Ishikawa (cell line): ENCODE results near the gene TLNRD1.
A peak's percentile ranks its signal among the peaks of the same experiment; 100 is the strongest.

Experiments
- CEBPB ChIP-seq: IDR thresholded peaks from 2 replicates; pipeline ENCODE4 v1.6.1; 2012
- CREB1 ChIP-seq: IDR thresholded peaks from 2 replicates; pipeline ENCODE4 v1.6.1; 2012; ENCODE audit warnings: low read depth
- EGR1 ChIP-seq: IDR thresholded peaks from 2 replicates; pipeline ENCODE4 v1.6.1; 2012
- EP300 ChIP-seq: IDR thresholded peaks from 2 replicates; pipeline ENCODE4 v1.6.1; 2012; ENCODE audit warnings: borderline replicate concordance
- FOXM1 ChIP-seq: IDR thresholded peaks from 2 replicates; pipeline ENCODE4 v1.6.1; 2012; ENCODE audit warnings: low read depth, borderline replicate concordance
- NFIC ChIP-seq: IDR thresholded peaks from 2 replicates; pipeline ENCODE4 v1.6.1; 2012
- RAD21 ChIP-seq: IDR thresholded peaks from 2 replicates; pipeline ENCODE4 v1.6.1; 2012; ENCODE audit warnings: low read depth
- TAF1 ChIP-seq: IDR thresholded peaks from 2 replicates; pipeline ENCODE4 v1.6.1; 2012; ENCODE audit warnings: low read depth, mild to moderate bottlenecking
- TCF12 ChIP-seq: IDR thresholded peaks from 2 replicates; pipeline ENCODE4 v1.6.1; 2012; ENCODE audit warnings: low read depth
- TEAD4 ChIP-seq: IDR thresholded peaks from 2 replicates; pipeline ENCODE4 v1.6.1; 2012
- YY1 ChIP-seq: IDR thresholded peaks from 2 replicates; pipeline ENCODE4 v1.6.1; 2012; ENCODE audit warnings: low read depth
- ZBTB7A ChIP-seq: IDR thresholded peaks from 2 replicates; pipeline ENCODE4 v1.6.1; 2012; ENCODE audit warnings: low read depth
- TF ChIP-seq, protein P1 (sequence below): IDR thresholded peaks from 2 replicates; pipeline ENCODE4 v1.6.1; 2012
- TF ChIP-seq, protein P2 (sequence below): IDR thresholded peaks from 2 replicates; pipeline ENCODE4 v1.6.1; 2012; ENCODE audit warnings: low read depth, mild to moderate bottlenecking
- TF ChIP-seq, protein P3 (sequence below): IDR thresholded peaks from 2 replicates; pipeline ENCODE4 v1.6.1; 2012

TLNRD1 gene

DNA sequence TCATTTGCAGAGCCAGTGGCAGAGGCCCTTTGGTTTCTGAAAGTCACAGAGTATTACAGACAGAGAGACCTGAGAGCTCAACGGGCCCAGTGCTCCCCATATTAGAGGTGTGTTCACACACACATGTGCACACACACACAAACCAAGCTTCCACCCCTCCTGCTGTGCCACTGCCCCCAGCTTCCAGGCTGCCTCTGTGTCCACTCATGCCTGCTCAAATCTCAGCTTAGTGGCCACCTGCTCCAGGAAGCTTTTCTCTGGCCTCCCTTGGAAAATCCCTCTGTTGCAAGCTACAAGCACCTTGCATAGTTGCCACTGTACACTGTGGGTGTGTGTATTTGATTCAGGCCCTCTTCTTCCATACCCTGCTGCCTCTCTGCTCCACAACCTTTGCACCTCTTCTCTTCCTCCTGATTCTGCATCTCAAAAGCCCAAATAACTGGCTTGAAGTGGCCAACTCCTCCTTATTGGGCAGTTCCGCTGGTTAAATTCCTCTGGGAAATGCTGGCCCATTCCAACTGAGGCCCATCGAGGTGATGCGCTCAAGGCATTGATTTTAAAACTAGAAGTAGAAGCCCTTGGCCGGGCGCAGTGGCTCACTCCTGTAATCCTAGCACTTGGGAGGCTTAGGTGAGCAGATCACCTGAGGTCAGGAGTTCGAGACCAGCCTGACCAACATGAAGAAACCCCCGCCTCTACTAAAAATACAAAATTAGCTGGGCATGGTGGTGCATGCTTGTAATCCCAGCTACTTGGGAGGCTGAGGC, 34.1 kb upstream of the TLNRD1 start:
- TF ChIP-seq EGR1 (no peak), ZBTB7A (no peak), EP300 (no peak), TAF1 (no peak), TEAD4 (no peak), FOXM1 (no peak), CEBPB (no peak)
- TF ChIP-seq, protein P1, sequence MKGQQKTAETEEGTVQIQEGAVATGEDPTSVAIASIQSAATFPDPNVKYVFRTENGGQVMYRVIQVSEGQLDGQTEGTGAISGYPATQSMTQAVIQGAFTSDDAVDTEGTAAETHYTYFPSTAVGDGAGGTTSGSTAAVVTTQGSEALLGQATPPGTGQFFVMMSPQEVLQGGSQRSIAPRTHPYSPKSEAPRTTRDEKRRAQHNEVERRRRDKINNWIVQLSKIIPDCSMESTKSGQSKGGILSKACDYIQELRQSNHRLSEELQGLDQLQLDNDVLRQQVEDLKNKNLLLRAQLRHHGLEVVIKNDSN: no peak
- TF ChIP-seq, protein P2, sequence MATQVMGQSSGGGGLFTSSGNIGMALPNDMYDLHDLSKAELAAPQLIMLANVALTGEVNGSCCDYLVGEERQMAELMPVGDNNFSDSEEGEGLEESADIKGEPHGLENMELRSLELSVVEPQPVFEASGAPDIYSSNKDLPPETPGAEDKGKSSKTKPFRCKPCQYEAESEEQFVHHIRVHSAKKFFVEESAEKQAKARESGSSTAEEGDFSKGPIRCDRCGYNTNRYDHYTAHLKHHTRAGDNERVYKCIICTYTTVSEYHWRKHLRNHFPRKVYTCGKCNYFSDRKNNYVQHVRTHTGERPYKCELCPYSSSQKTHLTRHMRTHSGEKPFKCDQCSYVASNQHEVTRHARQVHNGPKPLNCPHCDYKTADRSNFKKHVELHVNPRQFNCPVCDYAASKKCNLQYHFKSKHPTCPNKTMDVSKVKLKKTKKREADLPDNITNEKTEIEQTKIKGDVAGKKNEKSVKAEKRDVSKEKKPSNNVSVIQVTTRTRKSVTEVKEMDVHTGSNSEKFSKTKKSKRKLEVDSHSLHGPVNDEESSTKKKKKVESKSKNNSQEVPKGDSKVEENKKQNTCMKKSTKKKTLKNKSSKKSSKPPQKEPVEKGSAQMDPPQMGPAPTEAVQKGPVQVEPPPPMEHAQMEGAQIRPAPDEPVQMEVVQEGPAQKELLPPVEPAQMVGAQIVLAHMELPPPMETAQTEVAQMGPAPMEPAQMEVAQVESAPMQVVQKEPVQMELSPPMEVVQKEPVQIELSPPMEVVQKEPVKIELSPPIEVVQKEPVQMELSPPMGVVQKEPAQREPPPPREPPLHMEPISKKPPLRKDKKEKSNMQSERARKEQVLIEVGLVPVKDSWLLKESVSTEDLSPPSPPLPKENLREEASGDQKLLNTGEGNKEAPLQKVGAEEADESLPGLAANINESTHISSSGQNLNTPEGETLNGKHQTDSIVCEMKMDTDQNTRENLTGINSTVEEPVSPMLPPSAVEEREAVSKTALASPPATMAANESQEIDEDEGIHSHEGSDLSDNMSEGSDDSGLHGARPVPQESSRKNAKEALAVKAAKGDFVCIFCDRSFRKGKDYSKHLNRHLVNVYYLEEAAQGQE: no peak

DNA sequence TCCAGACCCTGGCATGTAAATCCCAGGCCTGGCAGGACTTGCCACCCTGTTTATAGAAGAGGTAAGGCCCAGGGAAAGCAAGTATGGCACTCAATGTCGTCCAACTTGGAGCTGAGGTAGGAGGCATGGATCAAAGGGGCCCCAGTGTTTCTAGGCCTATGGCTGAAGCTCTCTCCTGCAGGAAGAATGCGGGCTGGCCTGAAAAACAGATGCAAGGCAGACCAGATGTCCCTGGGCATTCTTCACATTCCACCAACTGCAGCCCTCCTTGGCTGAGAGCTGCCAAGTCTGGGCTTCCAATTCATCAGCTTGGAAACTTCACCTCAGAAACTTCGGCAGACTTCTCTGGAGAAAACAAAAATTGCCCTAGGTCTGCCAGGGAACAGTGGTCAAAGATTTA, 33.3 kb upstream of the TLNRD1 start:
- TF ChIP-seq, protein P1: no peak
- TF ChIP-seq ZBTB7A (no peak), TAF1 (no peak), FOXM1 (no peak), TCF12 (0 out of 2 replicates have a peak, but pooled peaks have one; percentile 23), YY1 (no peak), EP300 (no peak), TEAD4 (peak; percentile 95), CEBPB (no peak)
- TF ChIP-seq, protein P3, sequence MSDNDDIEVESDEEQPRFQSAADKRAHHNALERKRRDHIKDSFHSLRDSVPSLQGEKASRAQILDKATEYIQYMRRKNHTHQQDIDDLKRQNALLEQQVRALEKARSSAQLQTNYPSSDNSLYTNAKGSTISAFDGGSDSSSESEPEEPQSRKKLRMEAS: no peak
- TF ChIP-seq, protein P2: no peak

DNA sequence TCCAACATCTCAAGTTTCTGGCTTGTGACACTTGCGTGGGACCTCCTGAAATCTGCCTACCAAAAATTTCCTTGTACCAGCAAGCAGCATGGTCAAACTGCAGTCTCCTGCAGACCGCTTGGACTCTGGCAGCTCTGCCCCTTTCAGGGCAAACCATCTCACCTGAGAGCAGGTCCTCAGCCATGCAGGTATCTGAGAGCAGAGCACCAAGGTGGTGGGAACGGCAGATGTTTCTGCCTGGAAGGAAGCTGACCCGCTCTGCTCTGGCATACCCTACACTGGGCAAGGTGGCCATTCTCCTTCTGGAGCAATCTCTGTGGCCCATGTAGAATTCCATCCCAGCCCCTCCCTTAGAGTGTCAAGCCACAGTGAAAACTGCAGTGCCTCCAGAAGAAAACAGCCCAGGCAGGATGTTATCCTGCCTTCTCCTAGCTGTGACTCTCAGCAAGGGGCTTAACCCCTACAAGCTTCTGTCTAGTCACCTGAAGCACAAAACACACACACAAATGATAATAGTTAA, 32.7 kb upstream of the TLNRD1 start:
- TF ChIP-seq NFIC: no peak
- TF ChIP-seq FOXM1: no peak
- TF ChIP-seq TCF12: no peak
- TF ChIP-seq, protein P1: no peak
- TF ChIP-seq TEAD4: no peak
- TF ChIP-seq YY1: no peak
- no peak for TF ChIP-seq TAF1
- TF ChIP-seq CREB1: no peak
- no peak for TF ChIP-seq RAD21
- TF ChIP-seq, protein P3: no peak
- TF ChIP-seq, protein P2: no peak
- no peak for TF ChIP-seq CEBPB
- no peak for TF ChIP-seq EP300
- TF ChIP-seq EGR1: no peak
- no peak for TF ChIP-seq ZBTB7A

DNA sequence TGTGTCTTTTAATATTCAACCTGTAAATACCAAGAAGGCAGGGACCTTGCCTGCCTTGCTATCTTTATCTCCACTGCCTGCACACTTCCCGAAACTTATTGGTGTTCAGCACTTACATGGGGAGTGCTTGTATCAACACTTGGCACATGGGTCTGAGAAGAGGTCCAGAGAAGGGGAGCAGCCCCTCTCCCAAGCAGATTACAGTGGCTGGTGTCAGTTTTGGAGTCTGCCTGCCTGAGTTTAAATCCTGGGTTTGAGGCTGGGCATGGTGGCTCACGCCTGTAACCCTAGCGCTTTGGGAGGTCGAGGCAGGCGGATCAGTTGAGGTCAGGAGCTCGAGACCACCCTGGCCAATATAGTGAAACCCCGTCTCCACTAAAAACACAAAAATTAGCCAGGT, 31.4 kb upstream of the TLNRD1 start:
- TF ChIP-seq YY1: no peak
- TF ChIP-seq CEBPB: no peak
- no peak for TF ChIP-seq ZBTB7A
- TF ChIP-seq TAF1: no peak
- TF ChIP-seq TEAD4: no peak
- TF ChIP-seq RAD21: no peak
- no peak for TF ChIP-seq CREB1
- TF ChIP-seq TCF12: no peak
- TF ChIP-seq EGR1: no peak
- no peak for TF ChIP-seq EP300
- TF ChIP-seq, protein P2: no peak
- TF ChIP-seq FOXM1: no peak
- TF ChIP-seq NFIC: no peak
- TF ChIP-seq, protein P1: no peak
- TF ChIP-seq, protein P3: no peak
